ENCODE data around the gene KRT74. TPM values are rescaled to one million over a fixed set of nuclear protein-coding genes. Genes with fewer than 3 reads are reported as not detected.

Gene KRT74
- polyA plus RNA-seq, 3 donors, result not detected

- DNase-seq (ENCODE audit: low read depth in 3 of 3, low spot score in 2 of 3), result no peak
Observed at GRCh38 chr12:52540531-52540930, 33.1 kb downstream of the KRT74 start.

GRCh38 chr12:52539821-52540173 is 33.8 kb downstream of the KRT74 start:
- DNase-seq (ENCODE audit: low read depth in 3 of 3, low spot score in 2 of 3), result no peak

- peak; percentile 3 to 13 (median 7) for DNase-seq (ENCODE audit: low read depth in 3 of 3, low spot score in 2 of 3)
Observed at GRCh38 chr12:52539083-52539820, 34.4 kb downstream of the KRT74 start.

- no peak for DNase-seq (ENCODE audit: low read depth in 3 of 3, low spot score in 2 of 3)
Observed at GRCh38 chr12:52537101-52537500, 36.5 kb downstream of the KRT74 start.

GRCh38 chr12:52535574-52535973 is 38.1 kb downstream of the KRT74 start:
- no peak for DNase-seq (ENCODE audit: low read depth in 3 of 3, low spot score in 2 of 3)

GRCh38 chr12:52534482-52534881 is 39.2 kb downstream of the KRT74 start:
- no peak for DNase-seq (ENCODE audit: low read depth in 3 of 3, low spot score in 2 of 3)

GRCh38 chr12:52533686-52534470 is 39.8 kb downstream of the KRT74 start:
- no peak for DNase-seq (ENCODE audit: low read depth in 3 of 3, low spot score in 2 of 3)

- DNase-seq (ENCODE audit: low read depth in 3 of 3, low spot score in 2 of 3), result no peak
Observed at GRCh38 chr12:52532636-52533035, 41.0 kb downstream of the KRT74 start.

GRCh38 chr12:52531566-52532300 is 41.9 kb downstream of the KRT74 start:
- DNase-seq (ENCODE audit: low read depth in 3 of 3, low spot score in 2 of 3), result no peak

GRCh38 chr12:52530905-52531304 is 42.7 kb downstream of the KRT74 start:
- no peak for DNase-seq (ENCODE audit: low read depth in 3 of 3, low spot score in 2 of 3)

GRCh38 chr12:52530366-52530765 is 43.3 kb downstream of the KRT74 start:
- DNase-seq (ENCODE audit: low read depth in 3 of 3, low spot score in 2 of 3), result no peak

GRCh38 chr12:52529846-52530245 is 43.8 kb downstream of the KRT74 start:
- no peak for DNase-seq (ENCODE audit: low read depth in 3 of 3, low spot score in 2 of 3)

GRCh38 chr12:52529417-52529816 is 44.2 kb downstream of the KRT74 start:
- DNase-seq (ENCODE audit: low read depth in 3 of 3, low spot score in 2 of 3), result no peak

- no peak for DNase-seq (ENCODE audit: low read depth in 3 of 3, low spot score in 2 of 3)
Observed at GRCh38 chr12:52528641-52529143, 45.0 kb downstream of the KRT74 start.

- no peak for DNase-seq (ENCODE audit: low read depth in 3 of 3, low spot score in 2 of 3)
Observed at GRCh38 chr12:52527121-52527800, 46.4 kb downstream of the KRT74 start.

- DNase-seq (ENCODE audit: low read depth in 3 of 3, low spot score in 2 of 3), result no peak
Observed at GRCh38 chr12:52526511-52526951, 47.1 kb downstream of the KRT74 start.

GRCh38 chr12:52525661-52526499 is 47.8 kb downstream of the KRT74 start:
- DNase-seq (ENCODE audit: low read depth in 3 of 3, low spot score in 2 of 3), result no peak

GRCh38 chr12:52524898-52525591 is 48.6 kb downstream of the KRT74 start:
- no peak for DNase-seq (ENCODE audit: low read depth in 3 of 3, low spot score in 2 of 3)

GRCh38 chr12:52524241-52524897 is 49.3 kb downstream of the KRT74 start:
- DNase-seq (ENCODE audit: low read depth in 3 of 3, low spot score in 2 of 3), result no peak

Measured in right renal cortex interstitium (tissue), 3 donors.